T follicular helper cell (primary cell): ENCODE measurements around the gene SHCBP1.

Experiments
- DNase-seq: peaks from one replicate; pipeline ENCODE4 v3.0.0-alpha.2; 2020; ENCODE audit warnings: low read depth

Gene SHCBP1

GRCh38 chr16:46614006-46614405 is 7.2 kb downstream of the SHCBP1 start:
- DNase-seq: no peak

GRCh38 chr16:46613352-46613751 is 7.8 kb downstream of the SHCBP1 start:
- no peak for DNase-seq

- no peak for DNase-seq
Observed at GRCh38 chr16:46612121-46612520, 9.1 kb downstream of the SHCBP1 start.

GRCh38 chr16:46607529-46607928 is 13.7 kb downstream of the SHCBP1 start:
- DNase-seq: no peak

GRCh38 chr16:46606231-46606630 is 14.9 kb downstream of the SHCBP1 start:
- no peak for DNase-seq

GRCh38 chr16:46591257-46591656 is 29.9 kb downstream of the SHCBP1 start:
- no peak for DNase-seq

GRCh38 chr16:46586011-46586577 is 35.1 kb downstream of the SHCBP1 start:
- no peak for DNase-seq

GRCh38 chr16:46583036-46583435 is 38.1 kb downstream of the SHCBP1 start:
- DNase-seq: no peak

GRCh38 chr16:46582313-46582712 is 38.9 kb downstream of the SHCBP1 start:
- DNase-seq: no peak

- no peak for DNase-seq
Observed at GRCh38 chr16:46577988-46578579, 43.1 kb downstream of the SHCBP1 start.

GRCh38 chr16:46573834-46574159 is 47.4 kb downstream of the SHCBP1 start:
- no peak for DNase-seq

GRCh38 chr16:46573008-46573833 is 48.0 kb downstream of the SHCBP1 start:
- no peak for DNase-seq

GRCh38 chr16:46569231-46569735 is 51.9 kb downstream of the SHCBP1 start:
- no peak for DNase-seq

- no peak for DNase-seq
Observed at GRCh38 chr16:46568472-46569230, 52.5 kb downstream of the SHCBP1 start.

- DNase-seq: no peak
Observed at GRCh38 chr16:46562979-46563378, 58.2 kb downstream of the SHCBP1 start.

GRCh38 chr16:46558018-46558417 is 63.2 kb downstream of the SHCBP1 start:
- no peak for DNase-seq

- DNase-seq: no peak
Observed at GRCh38 chr16:46555951-46556350, 65.2 kb downstream of the SHCBP1 start.

- peak; percentile 5 for DNase-seq
Observed at GRCh38 chr16:46554435-46554834, 66.7 kb downstream of the SHCBP1 start.

- DNase-seq: no peak
Observed at GRCh38 chr16:46549477-46549876, 71.7 kb downstream of the SHCBP1 start.
